Measurements from ENCODE around the gene CCDC12.
A peak's percentile ranks its signal among the peaks of the same experiment; 100 is the strongest.

The CCDC12 gene

GRCh38 chr3:46903341-46904302 is 72.9 kb downstream of the CCDC12 start:
- DNase-seq: no peak

- no peak for DNase-seq
These were observed 74.3 kb downstream of the CCDC12 start for GRCh38 chr3:46902188-46902631.

- no peak for DNase-seq
These were observed 74.9 kb downstream of the CCDC12 start for GRCh38 chr3:46901591-46902187.

GRCh38 chr3:46901061-46901460 is 75.5 kb downstream of the CCDC12 start:
- no peak for DNase-seq

- no peak for DNase-seq
These were observed 76.2 kb downstream of the CCDC12 start for GRCh38 chr3:46900356-46900755.

GRCh38 chr3:46900007-46900292 is 76.6 kb downstream of the CCDC12 start:
- DNase-seq: no peak

- no peak for DNase-seq
These were observed 77.2 kb downstream of the CCDC12 start for GRCh38 chr3:46899151-46900006.

GRCh38 chr3:46898321-46899150 is 78.0 kb downstream of the CCDC12 start:
- DNase-seq: no peak

GRCh38 chr3:46897829-46898320 is 78.7 kb downstream of the CCDC12 start:
- no peak for DNase-seq

GRCh38 chr3:46897031-46897430 is 79.5 kb downstream of the CCDC12 start:
- DNase-seq: no peak

- no peak for DNase-seq
These were observed 80.2 kb downstream of the CCDC12 start for GRCh38 chr3:46896386-46896785.

- DNase-seq: no peak
These were observed 80.8 kb downstream of the CCDC12 start for GRCh38 chr3:46895761-46896160.

GRCh38 chr3:46895204-46895660 is 81.3 kb downstream of the CCDC12 start:
- no peak for DNase-seq

GRCh38 chr3:46894256-46894655 is 82.3 kb downstream of the CCDC12 start:
- no peak for DNase-seq

GRCh38 chr3:46893763-46894162 is 82.8 kb downstream of the CCDC12 start:
- no peak for DNase-seq

GRCh38 chr3:46893146-46893748 is 83.3 kb downstream of the CCDC12 start:
- no peak for DNase-seq

- peak; percentile 75 for DNase-seq
These were observed 84.0 kb downstream of the CCDC12 start for GRCh38 chr3:46892285-46893145.

GRCh38 chr3:46891132-46891531 is 85.4 kb downstream of the CCDC12 start:
- no peak for DNase-seq

GRCh38 chr3:46890132-46890531 is 86.4 kb downstream of the CCDC12 start:
- DNase-seq: no peak

- DNase-seq: no peak
These were observed 87.0 kb downstream of the CCDC12 start for GRCh38 chr3:46889381-46890110.

Measured in NCI-H510A treated with DMSO at 0.1 percent for 48 hours (cell line).